ENCODE measurements around the gene PFDN1.

The PFDN1 gene

GRCh38 chr5:140261403-140262171 is 41.3 kb downstream of the PFDN1 start:
- TF ChIP-seq CREB1 (IDR thresholded peaks at IDR 0.05; ENCODE audit: low read depth) (no peak), TCF12 (IDR thresholded peaks at IDR 0.05; ENCODE audit: low read depth) (no peak), FOXM1 (IDR thresholded peaks at IDR 0.05; ENCODE audit: borderline replicate concordance, low read depth) (no peak), CEBPB (IDR thresholded peaks at IDR 0.05) (no peak), NFIC (IDR thresholded peaks at IDR 0.05) (no peak), EGR1 (IDR thresholded peaks at IDR 0.05) (no peak), USF1 (IDR thresholded peaks at IDR 0.05) (no peak), ZBTB7A (IDR thresholded peaks at IDR 0.05; ENCODE audit: low read depth) (no peak), TAF1 (IDR thresholded peaks at IDR 0.05; ENCODE audit: low read depth) (no peak), MAX (IDR thresholded peaks at IDR 0.05) (no peak)

GRCh38 chr5:140260089-140260656 is 42.7 kb downstream of the PFDN1 start:
- TF ChIP-seq TEAD4 (IDR thresholded peaks at IDR 0.05) (no peak), RAD21 (IDR thresholded peaks at IDR 0.05; ENCODE audit: low read depth) (no peak), TCF12 (IDR thresholded peaks at IDR 0.05; ENCODE audit: low read depth) (no peak), CEBPB (IDR thresholded peaks at IDR 0.05) (no peak), NFIC (IDR thresholded peaks at IDR 0.05) (no peak), MAX (IDR thresholded peaks at IDR 0.05) (no peak), REST (IDR thresholded peaks at IDR 0.05; ENCODE audit: low read depth) (no peak), EGR1 (IDR thresholded peaks at IDR 0.05) (no peak), CREB1 (IDR thresholded peaks at IDR 0.05; ENCODE audit: low read depth) (no peak), ZBTB7A (IDR thresholded peaks at IDR 0.05; ENCODE audit: low read depth) (no peak), USF1 (IDR thresholded peaks at IDR 0.05) (no peak), TAF1 (IDR thresholded peaks at IDR 0.05; ENCODE audit: low read depth) (no peak), YY1 (IDR thresholded peaks at IDR 0.05; ENCODE audit: low read depth) (no peak), FOXM1 (IDR thresholded peaks at IDR 0.05; ENCODE audit: borderline replicate concordance, low read depth) (no peak), EP300 (IDR thresholded peaks at IDR 0.05; ENCODE audit: borderline replicate concordance) (no peak)

GRCh38 chr5:140259500-140259899 is 43.4 kb downstream of the PFDN1 start:
- TF ChIP-seq YY1 (IDR thresholded peaks at IDR 0.05; ENCODE audit: low read depth): no peak
- TF ChIP-seq TAF1 (IDR thresholded peaks at IDR 0.05; ENCODE audit: low read depth): no peak
- TF ChIP-seq MAX (IDR thresholded peaks at IDR 0.05): no peak
- no peak for TF ChIP-seq CEBPB (IDR thresholded peaks at IDR 0.05)
- no peak for TF ChIP-seq FOXM1 (IDR thresholded peaks at IDR 0.05; ENCODE audit: borderline replicate concordance, low read depth)
- TF ChIP-seq REST (IDR thresholded peaks at IDR 0.05; ENCODE audit: low read depth): no peak
- TF ChIP-seq USF1 (IDR thresholded peaks at IDR 0.05): no peak
- TF ChIP-seq EGR1 (IDR thresholded peaks at IDR 0.05): no peak
- TF ChIP-seq TCF12 (IDR thresholded peaks at IDR 0.05; ENCODE audit: low read depth): no peak
- no peak for TF ChIP-seq RAD21 (IDR thresholded peaks at IDR 0.05; ENCODE audit: low read depth)
- TF ChIP-seq ZBTB7A (IDR thresholded peaks at IDR 0.05; ENCODE audit: low read depth): no peak
- TF ChIP-seq TEAD4 (IDR thresholded peaks at IDR 0.05): no peak
- no peak for TF ChIP-seq CREB1 (IDR thresholded peaks at IDR 0.05; ENCODE audit: low read depth)
- no peak for TF ChIP-seq EP300 (IDR thresholded peaks at IDR 0.05; ENCODE audit: borderline replicate concordance)
- TF ChIP-seq NFIC (IDR thresholded peaks at IDR 0.05): no peak

- no peak for TF ChIP-seq EGR1 (IDR thresholded peaks at IDR 0.05)
- no peak for TF ChIP-seq FOXM1 (IDR thresholded peaks at IDR 0.05; ENCODE audit: borderline replicate concordance, low read depth)
- no peak for TF ChIP-seq YY1 (IDR thresholded peaks at IDR 0.05; ENCODE audit: low read depth)
Observed at GRCh38 chr5:140258873-140259272, 44.0 kb downstream of the PFDN1 start.

- no peak for TF ChIP-seq TCF12 (IDR thresholded peaks at IDR 0.05; ENCODE audit: low read depth)
- no peak for TF ChIP-seq TAF1 (IDR thresholded peaks at IDR 0.05; ENCODE audit: low read depth)
Observed at GRCh38 chr5:140258016-140258415, 44.9 kb downstream of the PFDN1 start.

Measured in Ishikawa (cell line).